ENCODE measurements around the gene ENOX1. TPM values are rescaled to one million over a fixed set of nuclear protein-coding genes. Genes with fewer than 3 reads are reported as not detected.

ENOX1 gene
- total and polyA plus RNA-seq, 9 of the 15 experiments (the other 6 are each of a cell fraction or from before 2014, with no cell fraction given), result not detected

- in situ Hi-C loops (cut with MboI) (no loop called here), intact Hi-C loops (cut with micrococcal nuclease) (no loop called here)
- TF ChIP-seq ZBTB17 (CRISPR knock-in tag; IDR thresholded peaks at IDR 0.05), result no peak
- CTCF ChIA-PET (ENCODE audit: low intra/inter-chr PET ratio), result no interaction called here
- H4K20me1 ChIP-seq (replicated peaks; ENCODE audit: control insufficient read depth, insufficient read depth, low read length), result no peaks in the 10 kb centered on the region
- no peaks in the 10 kb centered on the region for H3K27me3 ChIP-seq (ENCODE audit: control insufficient read depth in 2 of 2, insufficient read depth in 2 of 2, low read length in 2 of 2)
- WGBS (ENCODE audit: insufficient coverage, low coverage, missing lambda C conversion rate), result 0% methylated on average over 2 of the region's 2 CpGs
- DNase-seq (ENCODE audit: extremely low read depth in 1 of 4, low spot score in 3 of 4) (no peak), FAIRE-seq (no peak), ATAC-seq (no peak)
- H3K9me3 ChIP-seq (replicated peaks; ENCODE audit: control insufficient read depth, insufficient read depth, low read depth, low read length), result no peaks in the 10 kb centered on the region
- no peak overlapping the region for H3K4me3 ChIP-seq
- no peaks in the 10 kb centered on the region for H3K79me2 ChIP-seq (ENCODE audit: control insufficient read depth, insufficient read depth, low read length)
- no TSS peak for BruUV-seq (replicated peaks)
- H3K4me1 ChIP-seq (replicated peaks in 1 of 2; ENCODE audit: control insufficient read depth in 2 of 2, insufficient read depth in 2 of 2, low read length in 2 of 2), result no peaks in the 10 kb centered on the region
- H3K4me2 ChIP-seq (ENCODE audit: insufficient read depth, low read length), result no peak overlapping the region
- no peak overlapping the region for H2AFZ ChIP-seq (ENCODE audit: low read depth, low read length)
- H3K36me3 ChIP-seq (ENCODE audit: control insufficient read depth, insufficient read depth, low read length), result no peaks in the 10 kb centered on the region
- POLR2A ChIA-PET, result no interaction called here
- no peak overlapping the region for H3K9ac ChIP-seq (ENCODE audit: insufficient read depth in 1 of 2, low read depth in 2 of 2, low read length in 2 of 2)
- no peaks in the 10 kb centered on the region for H3K9me1 ChIP-seq (ENCODE audit: control insufficient read depth, insufficient read depth, low read length)
- H3K27ac ChIP-seq (ENCODE audit: extremely low read depth, low read depth, low read length), result no peak overlapping the region
Observed at GRCh38 chr13:43293008-43293407, 493.8 kb downstream of the ENOX1 start.

- Histone ChIP-seq H3K4me3 (no peak overlapping the region), H3K9me3 (replicated peaks; ENCODE audit: control insufficient read depth, insufficient read depth, low read depth, low read length) (no peaks in the 10 kb centered on the region), H3K27me3 (ENCODE audit: control insufficient read depth in 2 of 2, insufficient read depth in 2 of 2, low read length in 2 of 2) (no peaks in the 10 kb centered on the region), H3K36me3 (ENCODE audit: control insufficient read depth, insufficient read depth, low read length) (no peaks in the 10 kb centered on the region), H2AFZ (ENCODE audit: low read depth, low read length) (no peak overlapping the region), H4K20me1 (replicated peaks; ENCODE audit: control insufficient read depth, insufficient read depth, low read length) (no peaks in the 10 kb centered on the region), H3K27ac (ENCODE audit: extremely low read depth, low read depth, low read length) (no peak overlapping the region), H3K9me1 (ENCODE audit: control insufficient read depth, insufficient read depth, low read length) (no peaks in the 10 kb centered on the region), H3K4me1 (replicated peaks in 1 of 2; ENCODE audit: control insufficient read depth in 2 of 2, insufficient read depth in 2 of 2, low read length in 2 of 2) (no peaks in the 10 kb centered on the region), H3K9ac (ENCODE audit: insufficient read depth in 1 of 2, low read depth in 2 of 2, low read length in 2 of 2) (no peak overlapping the region), H3K4me2 (ENCODE audit: insufficient read depth, low read length) (no peak overlapping the region), H3K79me2 (ENCODE audit: control insufficient read depth, insufficient read depth, low read length) (no peaks in the 10 kb centered on the region)
- intact Hi-C loops (cut with micrococcal nuclease), result no loop called here
- 0% methylated on average over 4 of the region's 5 CpGs for WGBS (ENCODE audit: insufficient coverage, low coverage, missing lambda C conversion rate)
- CTCF ChIA-PET (ENCODE audit: low intra/inter-chr PET ratio), result no interaction called here
- BruUV-seq (replicated peaks), result no TSS peak
- FAIRE-seq (no peak), DNase-seq (ENCODE audit: extremely low read depth in 1 of 4, low spot score in 3 of 4) (no peak), ATAC-seq (no peak)
- POLR2A ChIA-PET, result interaction anchor here (1.2 kb wide), 1 partner anchor 14 kb away, joined by 4 read pairs; no protein-coding TSS in a partner anchor
- TF ChIP-seq MAFF (IDR thresholded peaks at IDR 0.05; ENCODE audit: low read length) (peak; percentile 6; the same call in 1 of the 2 replicates), SMC3 (conservative IDR thresholded peaks at IDR 0.05; ENCODE audit: insufficient read depth, low read depth, low read length) (no peak), LCOR (CRISPR knock-in tag; IDR thresholded peaks at IDR 0.05) (no peak), ZNF316 (IDR thresholded peaks at IDR 0.05) (peak; percentile 53; the same call in 1 of the 2 replicates), TCF7L2 (IDR thresholded peaks at IDR 0.05; ENCODE audit: low read depth, low read length) (no peak), OTX1 (CRISPR knock-in tag; IDR thresholded peaks at IDR 0.05) (no peak), THRB (CRISPR knock-in tag; conservative IDR thresholded peaks at IDR 0.05) (no peak), ZBTB2 (IDR thresholded peaks at IDR 0.05) (no peak), SIN3B (IDR thresholded peaks at IDR 0.05; ENCODE audit: low read depth) (no peak), SLC30A9 (CRISPR knock-in tag; IDR thresholded peaks at IDR 0.05) (no peak), ATF1 (CRISPR knock-in tag; IDR thresholded peaks at IDR 0.05) (no peak), ATF1 (tag; IDR thresholded peaks at IDR 0.05) (no peak), MED1 (CRISPR knock-in tag; IDR thresholded peaks at IDR 0.05; ENCODE audit: borderline replicate concordance) (no peak), C11orf30 (IDR thresholded peaks at IDR 0.05; ENCODE audit: low read depth) (peak; percentile 37; the same call in 1 of the 2 replicates), SIRT6 (IDR thresholded peaks at IDR 0.05; ENCODE audit: low read depth, low read length) (no peak)
- in situ Hi-C loops (cut with MboI), result no loop called here
Observed at GRCh38 chr13:43291287-43292060, 495.3 kb downstream of the ENOX1 start.
